ENCODE results near the gene TMEM30B.

GRCh38 chr14:61322011-61322798 is 41.1 kb upstream of the TMEM30B start:
- TF ChIP-seq CTCF (IDR thresholded peaks at IDR 0.05) (no peak), POLR2A (IDR thresholded peaks at IDR 0.05) (no peak)

All from adrenal gland (tissue), 5 donors.